Measurements from ENCODE around the gene CACNB2. TPM values are rescaled to one million over a fixed set of nuclear protein-coding genes. Genes with fewer than 3 reads are reported as not detected.

The CACNB2 gene
- total RNA-seq, 6 experiments from 2014 or later: not detected

- no peaks in the 10 kb centered on the region for H3K36me3 Mint-ChIP-seq (ENCODE audit: low read depth)
Observed at GRCh38 chr10:18260310-18260922, 120.2 kb downstream of the CACNB2 start.

DNA sequence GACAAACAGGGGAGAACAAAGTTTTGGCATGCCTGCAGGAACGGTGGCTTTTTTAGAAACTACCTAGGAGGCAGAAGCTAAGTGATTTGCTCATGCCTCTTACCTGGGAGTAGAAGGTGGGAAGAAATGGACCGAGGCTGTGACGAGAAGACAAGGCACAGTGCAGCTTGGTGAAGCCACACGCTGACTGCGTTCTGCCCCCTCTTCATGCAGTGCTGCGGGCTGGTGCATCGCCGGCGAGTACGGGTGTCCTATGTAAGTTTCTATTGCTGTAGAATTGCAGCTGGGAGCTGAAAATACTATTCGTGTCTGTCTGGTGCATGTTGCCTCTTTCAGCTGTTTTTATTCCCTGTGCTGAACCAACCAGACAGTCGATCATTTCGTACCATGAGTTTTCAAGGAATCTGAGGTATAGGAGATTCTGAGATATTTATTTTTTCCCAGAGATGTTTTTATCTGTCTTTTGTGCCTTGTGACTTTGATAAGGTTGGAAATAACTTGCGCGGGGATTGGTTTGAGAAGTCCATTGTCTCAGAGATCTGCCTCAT is 120.9 kb downstream of the CACNB2 start:
- no peaks in the 10 kb centered on the region; the same call in 1 of the 2 replicates for H3K9me3 Mint-ChIP-seq
- DNase-seq: no peak
- no peak for TF ChIP-seq CTCF (IDR thresholded peaks at IDR 0.05)
- H3K27ac Mint-ChIP-seq: no peak overlapping the region
- H3K4me3 Mint-ChIP-seq: no peak overlapping the region
- H3K36me3 Mint-ChIP-seq (ENCODE audit: low read depth): no peaks in the 10 kb centered on the region
- peaks cover 3% of the 10 kb centered on the region; the same call in 1 of the 2 replicates for H3K27me3 Mint-ChIP-seq (ENCODE audit: insufficient read depth)
- H3K4me1 Mint-ChIP-seq (ENCODE audit: low read depth): no peaks in the 10 kb centered on the region

More at GRCh38 chr10:18260310-18260922, 120.2 kb downstream of the CACNB2 start:
- no peak for TF ChIP-seq CTCF (IDR thresholded peaks at IDR 0.05)
- no peaks in the 10 kb centered on the region; the same call in 1 of the 2 replicates for H3K9me3 Mint-ChIP-seq
- H3K4me3 Mint-ChIP-seq: no peak overlapping the region
- H3K27me3 Mint-ChIP-seq (ENCODE audit: insufficient read depth): peaks cover 3% of the 10 kb centered on the region; the same call in 1 of the 2 replicates
- H3K4me1 Mint-ChIP-seq (ENCODE audit: low read depth): no peaks in the 10 kb centered on the region
- H3K27ac Mint-ChIP-seq: no peak overlapping the region
- no peak for DNase-seq

DNA sequence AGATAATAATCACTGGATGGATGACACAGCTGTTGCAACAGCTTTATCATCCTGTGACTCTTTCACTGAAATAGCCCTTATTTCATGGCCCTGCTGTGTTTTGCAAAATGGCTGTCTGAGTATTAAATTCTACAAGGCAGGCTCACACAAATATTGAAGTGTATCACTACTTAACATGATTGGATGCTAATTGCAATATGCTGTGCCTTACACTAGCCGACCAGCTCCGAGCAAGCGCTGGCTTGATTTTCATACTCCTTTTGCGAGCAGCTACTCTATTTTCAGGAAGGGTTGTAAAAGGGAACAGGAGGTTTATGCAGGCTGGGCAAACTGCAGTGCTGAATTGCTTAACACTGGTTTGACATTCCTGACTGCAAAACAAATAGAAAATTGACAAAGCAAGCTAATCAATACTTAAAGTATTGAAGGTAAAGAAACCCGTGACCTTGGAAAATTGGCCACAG is 121.6 kb downstream of the CACNB2 start:
- Mint-ChIP-seq H3K4me1 (ENCODE audit: low read depth) (no peaks in the 10 kb centered on the region), H3K9me3 (no peaks in the 10 kb centered on the region; the same call in 1 of the 2 replicates), H3K36me3 (ENCODE audit: low read depth) (no peaks in the 10 kb centered on the region)

DNA sequence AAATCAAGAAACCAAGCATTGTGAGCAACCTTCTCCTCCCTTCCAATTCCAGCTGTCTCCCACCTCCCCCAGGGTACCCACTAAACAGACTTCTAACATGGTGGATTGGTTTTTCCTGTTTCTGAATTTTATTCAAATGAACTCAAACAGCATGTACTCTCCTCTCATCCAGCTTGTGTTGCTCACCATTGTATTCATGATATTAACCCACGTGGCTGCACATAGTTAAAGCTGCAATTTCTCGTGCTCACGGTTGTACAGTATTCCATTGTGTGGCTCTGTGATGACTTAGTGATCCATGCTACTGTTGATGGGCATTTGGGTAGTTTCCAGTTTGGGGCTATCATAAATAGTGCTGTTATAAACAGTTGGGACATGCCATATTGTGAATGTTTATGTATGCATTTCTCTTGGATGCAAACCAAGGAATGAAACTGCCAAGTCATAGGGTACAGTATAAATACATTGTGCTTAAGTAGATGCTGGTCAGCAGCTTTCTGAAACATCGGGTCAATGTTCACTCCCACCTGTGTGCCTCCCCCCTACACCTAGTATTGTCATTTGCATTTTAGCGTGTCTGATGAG is 124.3 kb downstream of the CACNB2 start:
- H3K36me3 Mint-ChIP-seq (ENCODE audit: low read depth): no peaks in the 10 kb centered on the region
- no peaks in the 10 kb centered on the region; the same call in 1 of the 2 replicates for H3K27me3 Mint-ChIP-seq (ENCODE audit: insufficient read depth)
- no peak for DNase-seq
- no peaks in the 10 kb centered on the region for H3K4me1 Mint-ChIP-seq (ENCODE audit: low read depth)
- H3K9me3 Mint-ChIP-seq: no peaks in the 10 kb centered on the region; the same call in 1 of the 2 replicates
- no peak overlapping the region for H3K27ac Mint-ChIP-seq
- TF ChIP-seq CTCF (IDR thresholded peaks at IDR 0.05): no peak
- H3K4me3 Mint-ChIP-seq: no peak overlapping the region

More for the DNA sequence above, 121.6 kb downstream of the CACNB2 start:
- no peak overlapping the region for H3K4me3 Mint-ChIP-seq
- no peak for DNase-seq
- H3K27ac Mint-ChIP-seq: no peak overlapping the region
- peaks cover 3% of the 10 kb centered on the region; the same call in 1 of the 2 replicates for H3K27me3 Mint-ChIP-seq (ENCODE audit: insufficient read depth)
- no peak for TF ChIP-seq CTCF (IDR thresholded peaks at IDR 0.05)

- Mint-ChIP-seq H3K9me3 (no peaks in the 10 kb centered on the region), H3K27ac (no peak overlapping the region)
- DNase-seq: no peak
Observed at GRCh38 chr10:18268005-18268404, 127.8 kb downstream of the CACNB2 start.

More at GRCh38 chr10:18268005-18268404, 127.8 kb downstream of the CACNB2 start:
- no peak for TF ChIP-seq CTCF (IDR thresholded peaks at IDR 0.05)
- no peaks in the 10 kb centered on the region for H3K4me1 Mint-ChIP-seq (ENCODE audit: low read depth)
- no peaks in the 10 kb centered on the region for H3K27me3 Mint-ChIP-seq (ENCODE audit: insufficient read depth)
- H3K4me3 Mint-ChIP-seq: no peak overlapping the region
- H3K36me3 Mint-ChIP-seq (ENCODE audit: low read depth): no peaks in the 10 kb centered on the region

Data from HFFc6 (cell line).